ENCODE measurements around the gene BRD3. TPM values are rescaled to one million over a fixed set of nuclear protein-coding genes. Genes with fewer than 3 reads are reported as not detected.

BRD3 gene
- polyA plus RNA-seq, 3 donors: 16.4 to 18.2 (median 17.1) TPM

DNA sequence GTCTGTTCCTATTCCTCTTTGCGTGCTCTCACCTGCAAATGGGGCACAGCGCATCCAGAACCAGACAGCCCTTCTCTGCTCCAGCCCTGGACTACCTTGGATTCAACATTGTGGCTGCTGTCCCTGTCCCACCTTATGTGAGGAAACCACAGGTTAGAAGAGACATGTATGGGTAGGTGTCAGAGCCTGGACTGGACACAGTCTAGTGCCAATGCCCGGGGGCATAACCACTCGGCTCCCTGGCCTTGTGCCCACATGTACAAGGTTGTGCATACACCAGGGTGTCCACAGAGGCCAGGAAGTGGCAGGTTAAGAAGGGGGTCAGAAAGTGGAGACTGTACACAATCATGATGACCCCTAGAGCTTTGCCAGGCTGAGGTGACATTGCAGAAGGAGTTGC lies 22.1 kb upstream of the BRD3 start:
- peaks cover 2 to 20% (median 7%) of the 10 kb centered on the region in 7 donors for H3K9me3 Mint-ChIP-seq
- Histone ChIP-seq H3K79me2 (ENCODE audit: insufficient read depth, low read length) (no peaks in the 10 kb centered on the region), H3K27ac (ENCODE audit: low read depth in 1 of 2, low read length in 2 of 2) (no peak overlapping the region), H3K4me2 (replicated peaks; ENCODE audit: extremely low read depth, low read length, poor library complexity, severe bottlenecking) (no peak overlapping the region), H3K36me3 (replicated peaks in 1 of 2; ENCODE audit: control insufficient read depth in 1 of 2, insufficient read depth in 2 of 2, low read length in 2 of 2) (no peaks in the 10 kb centered on the region), H4K20me1 (ENCODE audit: insufficient read depth, low read length) (no peaks in the 10 kb centered on the region), H3K4me1 (ENCODE audit: control insufficient read depth in 1 of 2, insufficient read depth in 2 of 2, low read length in 2 of 2) (no peaks in the 10 kb centered on the region), H3K4me3 (replicated peaks in 1 of 3; ENCODE audit: low read depth in 2 of 3, low read length in 3 of 3) (no peak overlapping the region), H3K27me3 (ENCODE audit: control insufficient read depth in 2 of 2, insufficient read depth in 2 of 2, low read length in 2 of 2) (no peaks in the 10 kb centered on the region), H3K9ac (ENCODE audit: insufficient read depth, low read length, poor library complexity, severe bottlenecking) (no peak overlapping the region), H3K9me3 (replicated peaks in 1 of 2; ENCODE audit: control insufficient read depth in 1 of 2, insufficient read depth in 1 of 2, low read length in 2 of 2) (peaks cover 0 to 10% of the 10 kb centered on the region in 2 donors), H2AFZ (ENCODE audit: insufficient read depth, low read depth, low read length, poor library complexity, severe bottlenecking) (no peak overlapping the region)
- intact Hi-C loops (cut with micrococcal nuclease): no loop called here
- H3K27ac Mint-ChIP-seq: no peak overlapping the region
- H3K4me3 Mint-ChIP-seq: no peak overlapping the region
- 89% methylated on average over 4 of the region's 4 CpGs for WGBS (ENCODE audit: insufficient coverage)
- no peaks in the 10 kb centered on the region for H3K4me1 Mint-ChIP-seq
- peaks cover 13 to 23% (median 15%) of the 10 kb centered on the region in 3 donors for H3K27me3 Mint-ChIP-seq (ENCODE audit: low read depth in 3 of 3)
- TF ChIP-seq CTCF (IDR thresholded peaks at IDR 0.05): no peak
- no peaks in the 10 kb centered on the region for H3K36me3 Mint-ChIP-seq
- no peak for DNase-seq

GRCh38 chr9:134088063-134088725 lies 20.4 kb upstream of the BRD3 start:
- 90% methylated on average over 10 of the region's 14 CpGs for WGBS (ENCODE audit: insufficient coverage)

More at GRCh38 chr9:134088063-134088725, 20.4 kb upstream of the BRD3 start:
- no peak overlapping the region for H3K4me3 Mint-ChIP-seq
- no peaks in the 10 kb centered on the region for H3K4me1 ChIP-seq (ENCODE audit: control insufficient read depth in 1 of 2, insufficient read depth in 2 of 2, low read length in 2 of 2)
- H3K9me3 Mint-ChIP-seq: peaks cover 2 to 20% (median 7%) of the 10 kb centered on the region in 7 donors
- TF ChIP-seq CTCF (IDR thresholded peaks at IDR 0.05): no peak
- H3K9ac ChIP-seq (ENCODE audit: insufficient read depth, low read length, poor library complexity, severe bottlenecking): no peak overlapping the region
- no peak overlapping the region for H3K27ac ChIP-seq (ENCODE audit: low read depth in 1 of 2, low read length in 2 of 2)
- no peak for DNase-seq
- no peak overlapping the region for H3K4me3 ChIP-seq (replicated peaks in 1 of 3; ENCODE audit: low read depth in 2 of 3, low read length in 3 of 3)
- H3K79me2 ChIP-seq (ENCODE audit: insufficient read depth, low read length): no peaks in the 10 kb centered on the region
- H3K4me1 Mint-ChIP-seq: no peaks in the 10 kb centered on the region
- no peaks in the 10 kb centered on the region for H3K27me3 ChIP-seq (ENCODE audit: control insufficient read depth in 2 of 2, insufficient read depth in 2 of 2, low read length in 2 of 2)
- H3K27ac Mint-ChIP-seq: peak overlapping the region in 1 of 7 donors; percentile 78
- H2AFZ ChIP-seq (ENCODE audit: insufficient read depth, low read depth, low read length, poor library complexity, severe bottlenecking): no peak overlapping the region
- no peaks in the 10 kb centered on the region for H3K36me3 ChIP-seq (replicated peaks in 1 of 2; ENCODE audit: control insufficient read depth in 1 of 2, insufficient read depth in 2 of 2, low read length in 2 of 2)
- H3K36me3 Mint-ChIP-seq: no peaks in the 10 kb centered on the region
- intact Hi-C loops (cut with micrococcal nuclease): no loop called here
- H3K9me3 ChIP-seq (replicated peaks in 1 of 2; ENCODE audit: control insufficient read depth in 1 of 2, insufficient read depth in 1 of 2, low read length in 2 of 2): peaks cover 0 to 10% of the 10 kb centered on the region in 2 donors
- H3K27me3 Mint-ChIP-seq (ENCODE audit: low read depth in 3 of 3): peaks cover 14 to 32% (median 16%) of the 10 kb centered on the region in 3 donors
- no peaks in the 10 kb centered on the region for H4K20me1 ChIP-seq (ENCODE audit: insufficient read depth, low read length)
- H3K4me2 ChIP-seq (replicated peaks; ENCODE audit: extremely low read depth, low read length, poor library complexity, severe bottlenecking): no peak overlapping the region
